ENCODE data around the gene SGSM2. TPM values are rescaled to one million over a fixed set of nuclear protein-coding genes. Genes with fewer than 3 reads are reported as not detected.

The SGSM2 gene
- total RNA-seq, 1 experiment from 2014 or later = 26.5 TPM

DNA sequence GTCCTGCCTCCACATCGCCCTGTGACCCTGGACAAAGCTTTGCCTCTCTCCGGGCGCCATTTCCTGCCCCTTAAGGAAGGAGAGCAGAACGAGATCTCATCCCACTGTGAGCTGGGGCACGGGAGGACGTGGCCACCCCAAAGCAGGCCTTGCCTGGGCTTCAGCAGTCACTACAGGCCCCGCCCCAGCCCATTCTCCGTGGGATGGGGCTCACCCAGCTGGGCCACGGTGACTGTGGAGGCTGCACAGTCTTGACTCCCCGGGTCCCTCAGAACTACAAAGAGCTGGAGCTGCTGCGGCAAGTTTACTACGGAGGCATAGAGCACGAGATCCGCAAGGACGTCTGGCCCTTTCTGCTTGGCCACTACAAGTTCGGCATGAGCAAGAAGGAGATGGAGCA, 35.4 kb downstream of the SGSM2 start:
- peaks cover 28% of the 10 kb centered on the region for H3K36me3 Mint-ChIP-seq (ENCODE audit: insufficient read depth, unreplicated experiment)
- ChIA-PET POLR2A (interaction anchor here (0.9 to 1.2 kb wide), 2 partner anchors 13 to 37 kb away, joined by 3 read pairs; partner anchors contain the start of gene TSR1), CTCF (interaction anchor here (1.2 kb wide), 1 partner anchor 10 kb away, joined by 4 read pairs; no protein-coding TSS in a partner anchor)
- peaks cover 6% of the 10 kb centered on the region for H3K4me1 Mint-ChIP-seq (ENCODE audit: insufficient read depth, unreplicated experiment)
- H3K9me3 Mint-ChIP-seq (ENCODE audit: unreplicated experiment) = no peaks in the 10 kb centered on the region
- no peak overlapping the region for H3K27ac Mint-ChIP-seq (ENCODE audit: low read depth, unreplicated experiment)
- DNase-seq (ENCODE audit: unreplicated experiment) = no peak
- H3K4me3 Mint-ChIP-seq (ENCODE audit: unreplicated experiment) = no peak overlapping the region
- BruUV-seq (replicated peaks) = no TSS peak
- TF ChIP-seq, protein P1, sequence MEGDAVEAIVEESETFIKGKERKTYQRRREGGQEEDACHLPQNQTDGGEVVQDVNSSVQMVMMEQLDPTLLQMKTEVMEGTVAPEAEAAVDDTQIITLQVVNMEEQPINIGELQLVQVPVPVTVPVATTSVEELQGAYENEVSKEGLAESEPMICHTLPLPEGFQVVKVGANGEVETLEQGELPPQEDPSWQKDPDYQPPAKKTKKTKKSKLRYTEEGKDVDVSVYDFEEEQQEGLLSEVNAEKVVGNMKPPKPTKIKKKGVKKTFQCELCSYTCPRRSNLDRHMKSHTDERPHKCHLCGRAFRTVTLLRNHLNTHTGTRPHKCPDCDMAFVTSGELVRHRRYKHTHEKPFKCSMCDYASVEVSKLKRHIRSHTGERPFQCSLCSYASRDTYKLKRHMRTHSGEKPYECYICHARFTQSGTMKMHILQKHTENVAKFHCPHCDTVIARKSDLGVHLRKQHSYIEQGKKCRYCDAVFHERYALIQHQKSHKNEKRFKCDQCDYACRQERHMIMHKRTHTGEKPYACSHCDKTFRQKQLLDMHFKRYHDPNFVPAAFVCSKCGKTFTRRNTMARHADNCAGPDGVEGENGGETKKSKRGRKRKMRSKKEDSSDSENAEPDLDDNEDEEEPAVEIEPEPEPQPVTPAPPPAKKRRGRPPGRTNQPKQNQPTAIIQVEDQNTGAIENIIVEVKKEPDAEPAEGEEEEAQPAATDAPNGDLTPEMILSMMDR (IDR thresholded peaks at IDR 0.05; ENCODE audit: unreplicated experiment) = no peak
- intact Hi-C loops (cut with micrococcal nuclease) = no loop called here
- H3K27me3 Mint-ChIP-seq (ENCODE audit: insufficient read depth, unreplicated experiment) = no peaks in the 10 kb centered on the region

DNA sequence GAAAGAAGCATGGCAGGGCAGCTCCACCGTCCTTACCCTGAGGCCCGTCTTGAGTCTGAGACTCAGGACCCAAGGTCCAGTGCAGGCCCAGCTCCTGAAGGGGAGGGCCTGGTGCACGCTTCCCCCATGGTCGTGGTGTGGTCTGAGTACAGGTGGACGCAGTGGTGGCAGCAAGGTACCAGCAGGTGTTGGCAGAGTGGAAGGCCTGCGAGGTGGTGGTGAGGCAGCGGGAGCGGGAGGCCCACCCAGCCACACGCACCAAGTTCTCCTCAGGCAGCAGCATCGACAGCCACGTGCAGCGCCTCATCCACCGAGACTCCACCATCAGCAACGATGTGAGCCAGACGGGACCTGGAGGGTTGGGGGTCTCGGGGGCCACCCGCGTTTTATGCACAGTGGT, 35.9 kb downstream of the SGSM2 start:
- TF ChIP-seq, protein P1 (IDR thresholded peaks at IDR 0.05; ENCODE audit: unreplicated experiment) = no peak
- Mint-ChIP-seq H3K36me3 (ENCODE audit: insufficient read depth, unreplicated experiment) (peaks cover 31% of the 10 kb centered on the region), H3K4me1 (ENCODE audit: insufficient read depth, unreplicated experiment) (peaks cover 6% of the 10 kb centered on the region), H3K9me3 (ENCODE audit: unreplicated experiment) (no peaks in the 10 kb centered on the region), H3K27ac (ENCODE audit: low read depth, unreplicated experiment) (no peak overlapping the region), H3K27me3 (ENCODE audit: insufficient read depth, unreplicated experiment) (no peaks in the 10 kb centered on the region), H3K4me3 (ENCODE audit: unreplicated experiment) (no peak overlapping the region)
- intact Hi-C loops (cut with micrococcal nuclease) = no loop called here
- ChIA-PET CTCF (interaction anchor here (1.2 to 1.3 kb wide), 2 partner anchors 9 kb away, joined by 3 to 4 read pairs; no protein-coding TSS in a partner anchor), POLR2A (interaction anchor here (0.9 to 1.2 kb wide), 2 partner anchors 14 to 37 kb away, joined by 3 read pairs; partner anchors contain the start of gene TSR1)
- no TSS peak for BruUV-seq (replicated peaks)
- no peak for DNase-seq (ENCODE audit: unreplicated experiment)

DNA sequence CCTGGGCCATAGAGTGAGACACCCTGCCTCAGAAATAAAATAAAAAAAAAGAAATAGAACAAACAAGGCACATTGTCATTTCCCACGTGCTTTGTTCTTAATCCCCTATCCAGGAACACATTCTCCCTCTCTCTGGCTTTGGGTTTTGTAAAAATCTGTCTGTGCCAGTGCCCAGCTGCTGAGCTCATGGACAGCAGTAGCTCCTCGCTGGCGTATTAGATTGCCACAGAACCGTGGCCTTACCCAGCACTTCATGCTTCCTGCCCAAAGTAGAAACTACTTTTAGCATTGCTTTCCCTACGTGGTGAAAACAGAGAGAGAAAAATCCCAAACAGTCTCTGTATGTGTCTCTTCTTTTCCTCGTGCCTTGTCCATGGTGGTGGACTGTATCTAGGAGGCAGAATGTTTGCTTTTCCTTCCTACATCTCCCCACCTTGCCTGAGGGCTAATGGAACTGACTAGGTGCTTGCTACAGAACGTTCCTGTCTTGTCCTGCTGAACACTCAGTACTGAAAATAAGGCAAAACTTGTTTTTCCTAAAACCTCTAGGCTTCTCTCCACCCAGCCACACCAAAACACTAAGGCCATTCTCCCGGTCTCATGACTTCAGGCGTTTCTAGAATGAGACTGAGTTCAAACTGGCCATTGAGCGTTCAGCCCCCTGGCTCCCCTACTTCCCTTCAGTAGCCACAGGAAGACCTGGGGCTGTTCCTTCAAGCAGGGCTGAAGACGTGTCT, 37.4 kb downstream of the SGSM2 start:
- no peak for DNase-seq (ENCODE audit: unreplicated experiment)
- ChIA-PET POLR2A (no interaction called here), CTCF (interaction anchor here (0.7 to 1.3 kb wide), 3 partner anchors 8 to 304 kb away, joined by 3 to 5 read pairs (median 4); no protein-coding TSS in a partner anchor)
- no TSS peak for BruUV-seq (replicated peaks)
- Mint-ChIP-seq H3K4me1 (ENCODE audit: insufficient read depth, unreplicated experiment) (peaks cover 6% of the 10 kb centered on the region), H3K36me3 (ENCODE audit: insufficient read depth, unreplicated experiment) (peaks cover 39% of the 10 kb centered on the region), H3K27me3 (ENCODE audit: insufficient read depth, unreplicated experiment) (no peaks in the 10 kb centered on the region), H3K27ac (ENCODE audit: low read depth, unreplicated experiment) (no peak overlapping the region), H3K4me3 (ENCODE audit: unreplicated experiment) (no peak overlapping the region), H3K9me3 (ENCODE audit: unreplicated experiment) (no peaks in the 10 kb centered on the region)
- intact Hi-C loops (cut with micrococcal nuclease) = no loop called here
- TF ChIP-seq, protein P1 (IDR thresholded peaks at IDR 0.05; ENCODE audit: unreplicated experiment) = no peak

DNA sequence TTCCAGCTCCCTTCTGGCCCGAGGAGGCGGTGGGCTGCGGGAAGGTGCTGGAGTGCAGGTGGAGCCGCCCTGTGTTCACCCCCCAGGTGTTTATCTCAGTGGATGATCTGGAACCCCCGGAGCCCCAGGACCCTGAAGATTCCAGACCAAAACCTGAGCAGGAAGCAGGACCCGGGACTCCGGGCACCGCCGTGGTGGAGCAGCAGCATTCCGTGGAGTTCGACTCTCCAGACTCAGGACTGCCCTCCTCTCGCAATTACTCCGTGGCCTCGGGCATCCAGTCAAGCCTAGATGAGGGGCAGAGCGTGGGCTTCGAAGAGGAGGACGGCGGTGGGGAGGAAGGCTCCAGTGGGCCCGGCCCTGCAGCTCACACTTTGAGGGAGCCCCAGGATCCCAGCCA, 38.1 kb downstream of the SGSM2 start:
- no TSS peak for BruUV-seq (replicated peaks)
- no peak overlapping the region for H3K27ac Mint-ChIP-seq (ENCODE audit: low read depth, unreplicated experiment)
- POLR2A ChIA-PET = no interaction called here
- H3K4me1 Mint-ChIP-seq (ENCODE audit: insufficient read depth, unreplicated experiment) = peaks cover 6% of the 10 kb centered on the region
- no peaks in the 10 kb centered on the region for H3K9me3 Mint-ChIP-seq (ENCODE audit: unreplicated experiment)
- CTCF ChIA-PET = interaction anchor here (0.8 kb wide), 1 partner anchor 40 kb away, joined by 5 read pairs; no protein-coding TSS in a partner anchor
- DNase-seq (ENCODE audit: unreplicated experiment) = no peak
- H3K36me3 Mint-ChIP-seq (ENCODE audit: insufficient read depth, unreplicated experiment) = peaks cover 42% of the 10 kb centered on the region
- TF ChIP-seq, protein P1 (IDR thresholded peaks at IDR 0.05; ENCODE audit: unreplicated experiment) = no peak
- H3K27me3 Mint-ChIP-seq (ENCODE audit: insufficient read depth, unreplicated experiment) = no peaks in the 10 kb centered on the region
- intact Hi-C loops (cut with micrococcal nuclease) = no loop called here
- H3K4me3 Mint-ChIP-seq (ENCODE audit: unreplicated experiment) = no peak overlapping the region

All from MCF 10A (cell line).